Nephron (organoid): Measurements from ENCODE around the gene MTSS2.

Experiments used
- H3K27ac Mint-ChIP-seq, 3 experiments: 2 replicates each; pipeline ENCODE4 v1.8.0; 2020; ENCODE audit warnings: mixed read lengths in 3 of 3, mild to moderate bottlenecking in 2 of 3, moderate library complexity in 1 of 3
- H3K27me3 Mint-ChIP-seq: 2 replicates; pipeline ENCODE4 v1.8.0; 2021; ENCODE audit warnings: low read depth, mild to moderate bottlenecking, moderate library complexity, mixed read lengths
- H3K36me3 Mint-ChIP-seq: 2 replicates; pipeline ENCODE4 v1.8.0; 2020; ENCODE audit warnings: low read depth, mixed read lengths
- H3K4me1 Mint-ChIP-seq: 2 replicates; pipeline ENCODE4 v1.8.0; 2020; ENCODE audit warnings: mixed read lengths
- H3K4me3 Mint-ChIP-seq, 3 experiments: 2 replicates each; pipeline ENCODE4 v1.8.0; 2020; ENCODE audit warnings: mild to moderate bottlenecking in 3 of 3, mixed read lengths in 3 of 3, moderate library complexity in 2 of 3
- H3K9me3 Mint-ChIP-seq: 2 replicates; pipeline ENCODE4 v1.8.0; 2020; ENCODE audit warnings: mixed read lengths
- CTCF ChIP-seq, 3 experiments: fragments of 200-600 bp; sonication (generic); IDR thresholded peaks; one replicate each; pipeline ENCODE4 v1.5.0; 2021; ENCODE audit warnings: antibody characterized with exemption in 3 of 3; ENCODE audit not compliant: unreplicated experiment in 3 of 3

MTSS2 gene

GRCh38 chr16:70653809-70654771 lies 31.8 kb downstream of the MTSS2 start:
- Mint-ChIP-seq H3K4me1 (peaks cover 10% of the 10 kb centered on the region), H3K9me3 (no peaks in the 10 kb centered on the region), H3K27ac (peak overlapping the region in 1 of 3 experiments; percentile 13), H3K27me3 (no peaks in the 10 kb centered on the region), H3K36me3 (no peaks in the 10 kb centered on the region), H3K4me3 (peak overlapping the region in 1 of 3 experiments; percentile 3)
- TF ChIP-seq CTCF (IDR thresholded peaks at IDR 0.05; ENCODE audit: unreplicated experiment in 3 of 3): peak; percentile 83 to 89 (median 83)

GRCh38 chr16:70653406-70653805 lies 32.4 kb downstream of the MTSS2 start:
- Mint-ChIP-seq H3K9me3 (no peaks in the 10 kb centered on the region), H3K36me3 (no peaks in the 10 kb centered on the region), H3K4me1 (peaks cover 10% of the 10 kb centered on the region), H3K27me3 (no peaks in the 10 kb centered on the region), H3K4me3 (no peak overlapping the region), H3K27ac (peak overlapping the region in 1 of 3 experiments; percentile 13)
- TF ChIP-seq CTCF (IDR thresholded peaks at IDR 0.05; ENCODE audit: unreplicated experiment in 3 of 3): no peak

GRCh38 chr16:70652322-70652721 lies 33.5 kb downstream of the MTSS2 start:
- Mint-ChIP-seq H3K27ac (no peak overlapping the region), H3K4me1 (peaks cover 12% of the 10 kb centered on the region), H3K4me3 (no peak overlapping the region), H3K9me3 (no peaks in the 10 kb centered on the region), H3K27me3 (peaks cover 3% of the 10 kb centered on the region), H3K36me3 (no peaks in the 10 kb centered on the region)
- no peak for TF ChIP-seq CTCF (IDR thresholded peaks at IDR 0.05; ENCODE audit: unreplicated experiment in 3 of 3)

GRCh38 chr16:70651524-70651923 lies 34.3 kb downstream of the MTSS2 start:
- Mint-ChIP-seq H3K36me3 (no peaks in the 10 kb centered on the region), H3K27ac (no peak overlapping the region), H3K9me3 (no peaks in the 10 kb centered on the region), H3K4me1 (peaks cover 11% of the 10 kb centered on the region), H3K27me3 (peaks cover 3% of the 10 kb centered on the region), H3K4me3 (no peak overlapping the region)
- no peak for TF ChIP-seq CTCF (IDR thresholded peaks at IDR 0.05; ENCODE audit: unreplicated experiment in 3 of 3)

GRCh38 chr16:70650216-70650615 lies 35.6 kb downstream of the MTSS2 start:
- TF ChIP-seq CTCF (IDR thresholded peaks at IDR 0.05; ENCODE audit: unreplicated experiment in 3 of 3): no peak
- H3K27me3 Mint-ChIP-seq: peaks cover 3% of the 10 kb centered on the region
- no peaks in the 10 kb centered on the region for H3K9me3 Mint-ChIP-seq
- no peaks in the 10 kb centered on the region for H3K36me3 Mint-ChIP-seq
- peaks cover 16% of the 10 kb centered on the region for H3K4me1 Mint-ChIP-seq
- H3K27ac Mint-ChIP-seq: no peak overlapping the region
- H3K4me3 Mint-ChIP-seq: no peak overlapping the region
